Stimulated activated CD4-positive, alpha-beta T cell treated with anti-CD3 and anti-CD28 coated beads, TNF-alpha, amount 100 ng/mL, for 1 hour (primary cell): Measurements from ENCODE around the gene GREB1L.
"Not testable (repeated sequence)": the region's sequence is repeated elsewhere in the genome, so short reads cannot be mapped to it uniquely, and the experiment has no call there.

Source experiments
- DNase-seq, 3 donors: peaks; one replicate each; pipeline ENCODE4 v3.0.0-alpha.2; 2020; ENCODE audit warnings: low read depth in 3 of 3, low spot score in 1 of 3

Gene GREB1L

DNA sequence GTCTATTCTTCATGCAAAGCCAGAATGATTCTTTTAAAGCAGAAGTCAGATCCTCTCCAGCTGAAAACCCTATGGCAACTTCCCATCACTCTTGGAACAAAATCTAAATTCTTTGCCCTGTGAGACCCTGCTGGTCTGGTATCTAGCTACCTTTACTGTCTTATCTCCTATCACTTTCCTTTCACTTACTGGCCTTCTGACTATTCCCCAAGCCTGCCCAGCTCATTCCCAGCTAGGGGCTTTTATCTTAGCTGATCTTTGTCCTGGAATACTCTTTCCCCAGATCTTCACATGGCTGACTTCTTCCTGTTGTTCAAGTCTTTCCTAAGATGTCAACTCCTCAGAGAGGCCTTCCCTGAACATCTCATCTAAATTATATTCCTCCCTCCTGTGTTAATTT, 63.6 kb downstream of the GREB1L start:
- DNase-seq = no peak

DNA sequence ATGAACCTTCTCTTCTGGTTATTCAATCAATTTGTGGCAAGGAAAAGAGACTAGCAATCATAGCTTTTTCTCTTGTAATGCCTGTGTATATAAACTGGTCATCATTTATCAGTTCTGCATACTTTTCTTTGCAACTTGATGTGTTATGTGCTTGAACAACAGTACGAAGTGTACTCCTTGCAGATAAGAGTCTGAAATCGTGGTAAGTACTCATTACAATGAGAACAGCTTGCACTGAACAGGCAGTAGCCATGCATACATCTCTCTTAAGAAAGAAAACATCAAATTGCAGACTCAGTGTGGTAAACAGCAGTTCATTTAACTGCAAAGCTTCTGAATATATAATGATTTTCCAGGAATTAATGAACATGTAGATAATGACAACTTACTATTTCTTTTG, 64.3 kb downstream of the GREB1L start:
- no peak for DNase-seq

DNA sequence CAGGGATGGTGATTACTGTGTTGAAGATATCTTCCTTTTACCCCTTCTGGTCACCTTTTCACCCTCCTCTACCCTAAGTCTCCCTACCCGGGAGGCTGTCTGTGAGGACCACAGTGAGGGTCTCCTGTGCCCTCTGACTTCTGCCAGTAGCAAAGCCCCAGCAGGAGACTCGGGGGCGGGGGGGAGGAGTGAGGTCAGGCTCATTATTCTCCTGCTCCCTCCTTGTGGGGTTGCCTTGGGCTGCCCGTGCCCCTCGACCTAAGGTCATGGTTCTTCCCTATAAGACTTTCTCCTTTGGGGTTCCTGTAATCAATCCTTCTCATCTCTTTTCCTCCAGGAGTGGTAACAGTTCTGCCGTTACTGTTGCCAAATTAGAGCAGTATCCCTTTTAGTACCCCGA, 65.5 kb downstream of the GREB1L start:
- no peak for DNase-seq

DNA sequence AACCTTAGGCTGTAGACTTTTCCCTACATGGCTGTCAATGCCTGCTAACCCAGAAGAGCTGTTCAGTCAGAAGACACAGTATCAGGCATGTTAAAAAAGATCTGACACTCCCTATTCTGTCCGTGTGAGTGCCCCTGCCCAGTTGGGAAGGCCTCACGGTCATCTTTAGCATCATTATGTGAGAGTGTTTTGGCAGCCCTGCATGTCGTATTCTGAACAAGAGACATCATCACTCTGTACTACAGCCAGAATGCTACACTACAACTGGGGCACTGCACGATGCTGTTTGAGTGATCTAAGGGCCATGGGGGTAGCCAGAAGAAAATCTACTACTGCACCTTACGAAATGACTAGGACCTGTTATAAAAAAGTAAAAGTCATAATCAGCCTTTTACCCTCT, 67.2 kb downstream of the GREB1L start:
- no peak for DNase-seq

DNA sequence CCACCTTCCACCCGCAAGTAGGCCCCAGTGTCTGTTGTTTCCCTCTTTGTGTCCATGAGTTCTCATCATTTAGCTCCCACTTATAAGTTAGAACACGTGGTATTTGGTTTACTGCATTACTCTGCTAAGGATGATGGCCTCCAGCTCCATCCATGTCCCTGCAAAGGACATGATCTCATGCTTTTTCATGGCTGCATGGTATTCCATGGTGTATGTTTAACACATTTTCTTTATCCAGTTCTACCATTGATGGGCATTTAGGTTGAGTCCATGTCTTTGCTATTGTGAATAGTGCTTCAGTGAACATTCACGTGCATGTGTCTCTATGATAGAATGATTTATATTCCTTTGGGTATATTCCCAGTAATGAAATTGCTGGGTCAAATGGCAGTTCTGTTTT, 69.9 kb downstream of the GREB1L start:
- not testable (repeated sequence) for DNase-seq

DNA sequence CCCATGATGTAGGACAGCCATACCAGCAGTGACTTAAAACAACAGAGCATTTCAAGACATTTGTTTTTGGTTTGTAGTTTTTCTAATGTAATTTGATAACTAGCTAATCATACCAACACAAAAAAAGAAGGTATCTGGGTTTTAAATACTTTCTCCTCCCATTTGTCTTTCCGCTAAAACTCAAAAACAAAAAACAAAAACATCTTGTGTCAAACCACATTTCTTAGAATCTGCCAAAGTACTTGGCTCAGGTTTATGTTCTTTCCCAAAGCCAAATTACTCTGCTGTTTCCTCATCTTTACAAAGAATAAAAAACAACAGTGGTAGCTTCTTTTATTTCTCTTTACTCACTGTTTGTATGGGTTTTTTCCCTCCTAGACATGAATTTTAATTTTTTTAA, 71.5 kb downstream of the GREB1L start:
- no peak for DNase-seq

DNA sequence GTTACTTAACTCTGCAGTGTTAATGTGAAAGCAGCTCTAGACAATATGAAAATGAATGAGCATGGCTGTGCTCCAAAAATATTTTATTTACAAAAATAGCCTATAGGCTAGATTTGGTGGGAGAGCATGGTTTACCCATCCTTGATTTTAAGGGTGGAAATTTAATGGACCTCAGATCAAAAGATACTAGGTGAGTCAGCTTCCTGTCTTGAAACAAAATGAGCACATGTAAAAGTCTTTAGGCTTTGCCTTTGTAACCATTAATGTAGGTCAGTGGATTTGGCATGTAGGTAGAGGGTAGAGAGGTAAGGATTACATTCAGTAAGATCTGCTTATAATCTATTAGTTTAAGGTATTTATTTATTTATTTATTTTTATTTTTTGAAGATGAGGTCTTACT, 72.7 kb downstream of the GREB1L start:
- DNase-seq = no peak

DNA sequence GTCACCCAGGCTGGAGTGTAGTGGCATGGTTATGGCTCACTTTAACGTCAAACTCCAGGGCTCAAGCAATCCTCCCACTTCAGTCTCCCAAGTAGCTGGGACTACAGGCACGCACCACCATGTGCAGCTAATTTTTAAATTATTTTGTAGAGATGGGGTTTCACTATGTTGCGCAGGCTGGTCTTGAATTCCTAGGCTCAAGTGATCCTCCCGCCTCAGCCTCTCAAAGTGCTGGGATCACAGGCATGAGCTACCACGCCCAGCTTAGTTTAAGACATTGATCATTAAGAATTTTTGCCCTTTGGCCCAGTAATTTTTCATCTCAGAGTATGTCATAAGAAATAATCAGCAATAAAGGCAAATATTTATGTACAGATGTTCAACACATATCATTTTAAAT, 73.1 kb downstream of the GREB1L start:
- DNase-seq = not testable (repeated sequence)

DNA sequence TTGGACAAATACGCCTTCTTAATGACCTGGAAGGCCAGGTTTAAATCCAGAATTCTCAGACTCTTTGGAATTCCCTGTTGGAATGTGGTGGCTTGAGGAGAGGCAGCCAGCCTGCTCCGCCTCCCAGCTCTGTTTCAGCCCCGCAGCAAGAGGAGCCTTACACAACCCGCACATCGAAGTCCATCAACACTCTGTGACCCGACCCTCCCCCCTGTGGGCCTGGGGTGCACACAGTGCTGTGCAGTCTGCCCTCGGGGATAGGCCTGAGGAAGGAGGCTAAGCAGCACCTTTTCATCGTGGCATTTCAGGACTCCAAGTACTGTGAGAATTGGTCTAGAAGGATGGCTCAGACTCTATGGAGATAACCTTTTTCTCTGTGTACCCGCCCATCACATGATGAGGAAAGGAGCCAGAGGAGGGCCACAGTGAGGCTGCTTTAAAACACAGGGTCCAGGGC, 73.7 kb downstream of the GREB1L start:
- no peak for DNase-seq

DNA sequence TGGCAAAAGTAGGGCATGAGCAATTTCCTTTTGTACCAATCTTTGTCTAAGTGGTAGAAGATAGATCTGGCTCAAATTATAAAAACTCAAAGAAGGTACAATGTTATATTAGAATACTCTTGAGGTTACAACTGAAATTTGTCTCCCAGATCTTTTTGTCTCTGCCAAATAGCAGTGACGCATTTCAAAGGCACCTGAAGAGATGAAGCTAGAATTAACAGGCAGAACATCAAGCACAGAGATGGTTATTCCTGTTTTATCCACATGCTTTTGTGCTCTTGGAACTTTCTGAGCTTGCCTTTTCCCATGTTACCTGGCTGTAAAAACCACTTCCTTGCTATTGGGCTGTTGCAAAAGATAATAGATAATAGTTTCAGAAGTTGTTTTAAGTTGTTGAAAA, 74.3 kb downstream of the GREB1L start:
- DNase-seq = no peak

DNA sequence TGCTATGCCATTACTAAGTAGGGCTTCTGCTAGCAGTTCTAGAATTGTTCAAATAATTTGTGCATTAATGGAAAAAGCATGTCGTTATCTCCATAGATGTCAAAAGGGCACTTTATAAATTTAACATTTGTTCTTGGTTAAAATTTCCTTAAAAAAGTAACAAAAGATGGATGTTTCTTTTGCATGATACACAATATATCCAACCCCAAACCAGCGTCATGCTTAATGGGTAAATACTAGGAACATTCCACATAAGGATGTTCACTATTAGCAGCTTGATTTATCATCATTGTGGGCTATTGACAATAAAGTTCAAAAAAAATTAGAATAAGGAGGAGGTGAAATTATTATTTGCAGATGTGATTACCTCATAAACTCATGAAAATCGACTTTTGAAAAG, 79.7 kb downstream of the GREB1L start:
- DNase-seq = no peak

DNA sequence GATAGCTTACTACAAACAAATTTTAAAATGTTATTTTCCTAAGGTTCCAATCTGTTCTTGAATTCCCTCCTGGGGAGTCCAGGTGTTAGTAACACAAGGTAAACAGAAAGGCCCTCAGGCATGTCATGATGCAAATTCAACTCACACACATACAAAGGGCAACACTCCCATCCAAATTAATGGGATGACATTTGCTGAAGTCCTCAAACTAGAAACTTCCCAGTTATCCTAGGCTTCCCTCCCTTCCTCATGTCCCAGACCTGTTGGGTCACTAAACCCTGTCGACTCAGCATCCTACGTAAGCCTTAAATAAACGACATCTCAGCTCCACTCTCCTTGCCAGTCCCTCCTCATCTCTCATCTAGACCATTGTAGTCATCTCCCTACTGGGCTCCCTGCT, 85.1 kb downstream of the GREB1L start:
- DNase-seq = no peak

DNA sequence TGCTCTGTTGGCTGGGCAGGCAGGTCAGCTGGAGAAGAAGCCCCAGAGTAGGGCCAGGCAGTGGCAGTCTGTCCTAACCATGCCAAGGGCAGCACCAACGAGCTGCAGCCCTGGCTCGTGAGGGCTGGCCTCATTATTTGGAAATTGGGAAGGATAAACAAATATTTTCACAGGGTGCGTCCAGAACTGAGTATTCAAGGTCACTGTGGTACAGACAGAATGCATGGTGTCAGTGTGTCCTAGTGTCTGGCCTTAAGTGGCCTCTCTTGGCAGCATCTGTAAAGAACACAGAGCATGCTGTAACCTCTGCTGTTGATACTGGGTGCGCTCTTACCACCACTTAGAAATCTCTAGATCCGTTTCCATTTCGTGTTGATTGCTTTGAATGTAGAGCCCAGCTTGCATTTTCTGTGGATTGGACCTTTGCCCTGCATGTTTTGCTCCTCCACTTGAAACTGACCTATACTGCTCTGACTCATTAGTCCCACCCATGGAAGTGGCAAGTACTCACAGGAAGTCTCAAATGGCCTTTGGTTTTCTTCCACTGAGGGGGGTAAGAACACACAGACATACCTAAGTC, 88.2 kb downstream of the GREB1L start:
- no peak for DNase-seq

DNA sequence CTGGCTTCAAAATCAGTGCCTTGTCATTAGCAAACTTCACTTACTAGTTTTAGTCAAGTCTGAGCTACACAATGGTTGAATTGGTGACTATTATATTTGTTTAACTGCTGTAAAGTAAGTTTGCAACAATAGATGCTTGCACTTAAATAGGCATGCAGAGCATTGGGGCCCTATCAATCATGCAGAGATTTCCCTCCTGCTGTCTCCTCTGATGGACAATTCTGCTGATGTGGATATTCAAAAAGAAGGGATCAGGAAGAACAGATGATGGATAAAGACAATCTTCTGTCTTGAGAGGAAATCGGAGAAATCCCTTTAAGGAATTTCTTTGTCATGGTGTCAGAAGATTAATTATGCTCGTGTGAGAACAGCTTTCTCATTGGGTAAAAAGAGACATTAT, 89.0 kb downstream of the GREB1L start:
- no peak for DNase-seq

DNA sequence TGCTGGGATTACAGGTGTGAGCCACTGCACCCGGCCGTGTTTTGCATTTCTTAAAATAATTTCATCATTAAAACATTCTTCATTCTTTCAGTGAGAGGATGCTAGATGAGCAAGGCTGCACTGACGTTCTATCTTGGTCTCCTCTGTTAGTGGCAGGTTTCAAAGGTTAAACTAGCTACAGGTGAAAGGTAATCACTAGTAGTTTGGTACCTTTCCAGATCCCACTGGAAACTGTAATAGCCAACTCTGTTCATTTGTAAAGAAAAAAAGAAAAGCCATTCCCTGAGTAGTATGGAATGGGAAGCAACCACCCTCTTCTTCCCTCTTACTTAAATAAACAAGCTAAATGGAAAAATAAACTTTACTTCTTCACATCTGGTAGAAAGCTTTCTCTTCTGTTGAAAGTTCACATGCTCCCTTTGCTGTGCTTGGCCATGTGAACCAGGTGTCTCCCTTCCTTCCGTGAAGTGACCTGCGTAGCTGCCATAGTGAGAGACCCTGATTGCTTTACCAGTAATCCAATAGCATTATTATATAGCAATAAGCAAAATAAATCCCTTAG, 94.0 kb downstream of the GREB1L start:
- DNase-seq = no peak

DNA sequence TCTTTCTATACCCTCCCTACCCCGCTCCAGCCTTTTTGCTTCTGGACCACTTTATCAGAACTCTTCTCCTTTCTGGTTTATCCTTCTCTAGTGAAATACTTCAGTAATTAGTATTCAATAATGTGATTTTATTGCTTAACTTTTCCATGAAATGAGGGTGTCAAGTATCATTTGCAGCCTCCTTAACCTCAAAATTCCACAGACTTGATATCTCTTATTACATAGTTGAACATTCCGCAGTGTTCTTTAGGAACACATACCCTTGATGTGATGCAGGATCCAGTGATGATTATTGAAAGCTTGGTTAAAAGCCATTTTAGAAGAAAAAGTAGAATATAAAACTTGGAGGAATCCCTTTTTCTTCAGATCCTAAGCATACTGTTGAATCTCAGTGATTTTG, 94.8 kb downstream of the GREB1L start:
- no peak for DNase-seq

DNA sequence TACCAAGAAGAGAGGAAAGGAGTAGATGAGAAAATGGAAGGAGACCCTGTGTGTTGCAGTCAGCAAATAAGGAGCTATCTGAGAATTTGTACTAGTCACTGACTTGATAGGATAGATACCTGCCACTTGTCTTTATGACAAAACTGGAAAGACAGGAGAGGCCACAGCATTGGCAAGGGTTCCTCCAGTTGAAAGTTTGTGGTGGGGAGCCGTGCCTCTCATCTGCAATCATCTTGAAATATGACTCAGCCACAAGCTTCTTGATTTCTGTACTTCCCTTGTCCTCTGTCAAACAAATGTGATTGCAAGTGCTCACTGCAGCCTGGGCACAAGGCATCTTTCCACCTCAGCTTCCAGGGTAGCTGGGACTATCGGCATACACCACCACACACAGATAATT, 99.1 kb downstream of the GREB1L start:
- DNase-seq = no peak

DNA sequence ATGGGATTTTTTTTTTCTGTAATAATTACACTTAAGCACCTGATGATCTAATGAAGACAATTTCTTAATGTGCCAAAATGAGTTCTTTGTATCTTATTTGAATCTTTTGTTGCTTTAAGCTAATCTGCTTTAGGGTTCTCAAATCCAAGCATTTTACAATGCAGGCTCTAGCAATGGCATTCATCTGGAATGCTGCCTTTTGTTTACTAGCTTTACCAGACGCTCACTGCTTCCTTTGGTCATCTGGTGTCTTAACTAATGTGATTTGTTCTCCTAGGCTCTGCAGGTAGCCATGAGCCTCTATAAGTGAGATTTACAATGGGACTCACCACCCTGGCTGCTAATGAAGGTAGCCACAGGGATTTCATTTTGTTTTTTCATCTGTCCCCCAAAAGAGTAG, 100.3 kb downstream of the GREB1L start:
- no peak for DNase-seq

DNA sequence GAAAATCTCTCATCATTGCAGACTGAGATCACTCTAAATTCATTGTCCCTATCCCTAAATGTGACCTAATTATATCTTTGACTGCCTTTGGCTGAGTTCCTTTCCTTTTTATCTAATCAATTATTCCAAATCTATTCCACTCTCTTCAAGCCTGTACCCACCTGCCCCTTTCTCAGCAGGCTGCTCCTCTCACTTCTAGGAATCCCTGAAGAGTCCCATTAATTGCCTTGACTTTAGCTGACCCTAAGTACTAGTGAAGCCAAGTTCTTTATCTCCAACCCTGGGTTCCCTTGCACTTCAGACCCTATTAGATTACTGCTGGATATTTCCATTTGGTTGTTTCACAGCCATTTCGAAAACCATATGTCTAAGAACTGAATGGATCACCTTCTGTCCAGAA, 102.8 kb downstream of the GREB1L start:
- no peak for DNase-seq

DNA sequence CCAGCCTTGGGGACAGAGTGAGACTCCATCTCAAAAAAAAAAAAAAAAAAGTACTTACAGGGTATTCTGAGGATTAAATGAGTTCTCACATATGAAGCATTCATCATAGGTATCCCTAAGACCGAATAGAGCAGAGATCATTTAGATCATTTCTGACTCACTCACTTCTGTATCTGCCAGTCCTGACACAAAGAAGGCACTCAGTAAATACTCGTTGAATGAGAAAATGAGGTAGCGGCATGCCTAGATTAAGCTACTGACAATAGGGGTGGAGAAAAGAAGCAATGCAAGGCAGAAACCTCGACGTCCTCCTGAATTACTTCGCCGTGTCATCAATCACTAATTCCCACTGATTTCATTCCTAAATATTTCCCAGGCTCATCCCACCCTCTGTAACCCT, 103.8 kb downstream of the GREB1L start:
- no peak for DNase-seq

DNA sequence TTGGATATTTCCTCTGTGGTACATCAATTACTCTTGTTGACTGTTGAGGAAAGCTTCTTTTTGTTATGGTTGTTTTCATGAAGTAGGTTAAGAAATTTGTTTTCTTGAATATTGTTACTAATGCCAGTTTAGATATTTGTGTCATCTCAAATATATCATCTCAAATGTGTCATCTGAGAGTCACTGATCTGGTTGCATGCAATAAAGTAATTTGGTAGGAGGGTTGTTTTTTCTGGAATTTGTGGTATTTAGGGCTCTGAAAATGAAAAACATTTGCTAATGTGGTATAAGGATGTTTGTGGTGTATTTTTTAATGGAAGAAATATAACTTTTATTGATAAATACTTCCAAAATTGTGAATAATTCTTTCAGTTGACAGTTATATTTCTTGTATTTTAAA, 117.7 kb downstream of the GREB1L start:
- no peak for DNase-seq

DNA sequence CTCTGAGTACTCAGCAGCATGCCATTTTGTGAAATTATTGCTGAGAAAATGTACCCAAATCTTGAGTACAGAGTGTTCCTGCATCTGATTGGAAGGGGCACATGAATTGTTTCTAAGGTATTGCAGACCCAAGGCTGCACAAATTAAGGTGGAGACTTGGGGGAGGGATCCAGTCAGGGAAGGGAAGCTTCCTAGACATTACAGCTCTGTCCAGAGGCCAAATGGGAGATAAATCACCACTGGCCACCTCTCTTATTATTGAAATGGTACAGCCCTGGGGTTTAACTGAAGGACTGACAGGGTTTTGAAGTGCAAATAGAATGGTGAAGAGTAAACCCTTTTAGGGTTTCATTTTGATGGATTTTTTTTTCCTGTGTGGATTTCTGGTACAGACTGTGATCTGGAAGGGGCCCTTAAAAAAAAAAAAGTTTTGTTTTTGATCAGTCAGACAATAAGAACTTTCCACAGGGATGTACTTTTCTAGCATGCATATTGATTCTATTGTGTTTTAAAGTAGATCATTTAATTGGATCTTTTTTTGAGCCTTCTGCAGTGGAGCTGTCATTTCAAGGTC, 119.4 kb downstream of the GREB1L start:
- DNase-seq = no peak

DNA sequence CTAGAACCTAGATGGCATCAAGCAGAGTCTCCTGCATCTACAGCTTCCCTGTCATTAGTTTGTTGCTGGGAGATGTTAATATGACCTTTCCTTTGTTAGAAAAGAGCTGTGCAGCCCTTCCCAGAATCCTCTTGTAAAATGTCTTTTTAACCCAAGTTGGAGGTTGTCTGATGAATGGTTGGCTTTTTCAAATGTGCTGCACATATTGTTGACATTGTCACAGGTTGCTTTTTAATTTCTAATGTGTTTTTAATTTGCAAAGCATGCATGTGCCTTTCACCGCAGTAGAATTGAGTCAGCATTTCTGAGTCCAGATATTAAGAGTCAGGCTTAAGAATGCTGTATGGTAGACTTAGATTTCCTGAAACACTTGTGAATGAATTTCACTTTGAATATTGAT, 120.8 kb downstream of the GREB1L start:
- DNase-seq = no peak
